ENCODE results near the gene NFKB1. TPM values are rescaled to one million over a fixed set of nuclear protein-coding genes. Genes with fewer than 3 reads are reported as not detected.

Gene NFKB1
- polyA plus RNA-seq, 2 of the 4 experiments (the other 2 are of a cell fraction), result 15.2 to 18.3 TPM

- ATAC-seq (no peak), FAIRE-seq (no peak), DNase-seq (ENCODE audit: low read depth in 1 of 2, low spot score in 1 of 2) (no peak)
- TF ChIP-seq, protein P1, sequence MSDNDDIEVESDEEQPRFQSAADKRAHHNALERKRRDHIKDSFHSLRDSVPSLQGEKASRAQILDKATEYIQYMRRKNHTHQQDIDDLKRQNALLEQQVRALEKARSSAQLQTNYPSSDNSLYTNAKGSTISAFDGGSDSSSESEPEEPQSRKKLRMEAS (IDR thresholded peaks at IDR 0.05), result no peak
- TF ChIP-seq JUNB (IDR thresholded peaks at IDR 0.05), result no peak
- TF ChIP-seq PHF8 (IDR thresholded peaks at IDR 0.05; ENCODE audit: borderline replicate concordance, low read depth), result no peak
- Histone ChIP-seq H3K27ac (no peak overlapping the region), H3K4me2 (no peak overlapping the region), H3K9me3 (no peaks in the 10 kb centered on the region), H3K4me1 (peaks cover 8% of the 10 kb centered on the region; the same call in 1 of the 3 replicates), H3K4me3 (no peak overlapping the region)
- POLR2A ChIA-PET, result no interaction called here
- CTCF ChIA-PET, result no interaction called here
- 92% methylated on average over 4 of the region's 4 CpGs for WGBS (ENCODE audit: missing lambda C conversion rate)
These were observed 50.9 kb downstream of the NFKB1 start for GRCh38 chr4:102551958-102552565.

GRCh38 chr4:102552781-102553180, 51.6 kb downstream of the NFKB1 start:
- ATAC-seq, result no peak
- WGBS (ENCODE audit: missing lambda C conversion rate), result 88% methylated on average over 1 of the region's 1 CpG
- no peak overlapping the region for H3K27ac ChIP-seq

DNA sequence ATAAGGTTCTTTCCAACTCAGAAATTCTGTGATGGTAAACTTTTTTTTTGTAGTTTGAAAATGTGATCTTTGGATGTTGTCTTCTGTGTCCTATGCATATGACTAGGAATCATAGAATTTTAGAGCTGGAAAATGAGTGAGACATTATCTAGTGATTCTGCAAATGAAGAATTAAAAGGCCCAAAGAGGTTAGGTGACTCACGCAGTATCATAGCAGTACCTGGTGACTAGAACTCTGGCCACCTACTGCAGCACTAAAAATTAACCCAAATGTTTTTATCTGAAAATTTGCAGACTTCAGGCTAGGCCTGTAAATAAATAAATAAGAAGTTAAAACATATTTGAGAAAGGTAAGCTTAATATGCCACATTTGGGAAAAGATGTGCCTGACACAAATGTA, 52.8 kb downstream of the NFKB1 start:
- Histone ChIP-seq H3K4me1 (peaks cover 8% of the 10 kb centered on the region; the same call in 1 of the 3 replicates), H3K4me2 (no peak overlapping the region), H3K4me3 (no peak overlapping the region), H3K9me3 (no peaks in the 10 kb centered on the region), H3K27ac (no peak overlapping the region)
- no peak for ATAC-seq
- TF ChIP-seq FOXS1 (CRISPR knock-in tag; IDR thresholded peaks at IDR 0.05), result no peak
- no peak for TF ChIP-seq BHLHE40 (IDR thresholded peaks at IDR 0.05; ENCODE audit: low read depth, low read length)
- no peak for TF ChIP-seq CBX8 (IDR thresholded peaks at IDR 0.05)
- TF ChIP-seq HOXB5 (CRISPR knock-in tag; IDR thresholded peaks at IDR 0.05), result no peak
- TF ChIP-seq POLR2A (IDR thresholded peaks at IDR 0.05; ENCODE audit: low read length), result no peak
- no peak for TF ChIP-seq RCOR1 (IDR thresholded peaks at IDR 0.05; ENCODE audit: low read depth, low read length)
- no peak for TF ChIP-seq RARB (CRISPR knock-in tag; IDR thresholded peaks at IDR 0.05)
- 95% methylated on average over 1 of the region's 1 CpG for WGBS (ENCODE audit: missing lambda C conversion rate)
- ChIA-PET CTCF (no interaction called here), POLR2A (no interaction called here)
- FAIRE-seq, result no peak
- DNase-seq (ENCODE audit: low read depth in 1 of 2, low spot score in 1 of 2), result no peak

More at GRCh38 chr4:102552781-102553180, 51.6 kb downstream of the NFKB1 start:
- Histone ChIP-seq H3K9me3 (no peaks in the 10 kb centered on the region), H3K4me1 (peaks cover 8% of the 10 kb centered on the region; the same call in 1 of the 3 replicates), H3K4me3 (no peak overlapping the region), H3K4me2 (no peak overlapping the region)
- POLR2A ChIA-PET, result no interaction called here
- no peak for TF ChIP-seq FOSB (CRISPR knock-in tag; IDR thresholded peaks at IDR 0.05)
- TF ChIP-seq EP300 (IDR thresholded peaks at IDR 0.05), result no peak
- TF ChIP-seq RFX5 (IDR thresholded peaks at IDR 0.05), result no peak
- no peak for TF ChIP-seq RCOR1 (IDR thresholded peaks at IDR 0.05; ENCODE audit: low read depth, low read length)
- TF ChIP-seq CBX8 (IDR thresholded peaks at IDR 0.05), result no peak
- no peak for TF ChIP-seq NR3C1 (IDR thresholded peaks at IDR 0.05)
- no peak for TF ChIP-seq KDM1A (IDR thresholded peaks at IDR 0.05; ENCODE audit: low read depth)
- TF ChIP-seq NFE2L2 (conservative IDR thresholded peaks at IDR 0.05; ENCODE audit: low read length), result no peak
- no peak for TF ChIP-seq ZFP36 (IDR thresholded peaks at IDR 0.05; ENCODE audit: borderline replicate concordance, partially characterized antibody)
- TF ChIP-seq MAZ (IDR thresholded peaks at IDR 0.05; ENCODE audit: borderline replicate concordance, low read depth, low read length), result no peak
- TF ChIP-seq FOSL2 (IDR thresholded peaks at IDR 0.05), result no peak
- no peak for TF ChIP-seq FOSL2 (CRISPR knock-in tag; IDR thresholded peaks at IDR 0.05)
- TF ChIP-seq HOXA7 (CRISPR knock-in tag; IDR thresholded peaks at IDR 0.05), result no peak
- TF ChIP-seq, protein P2, sequence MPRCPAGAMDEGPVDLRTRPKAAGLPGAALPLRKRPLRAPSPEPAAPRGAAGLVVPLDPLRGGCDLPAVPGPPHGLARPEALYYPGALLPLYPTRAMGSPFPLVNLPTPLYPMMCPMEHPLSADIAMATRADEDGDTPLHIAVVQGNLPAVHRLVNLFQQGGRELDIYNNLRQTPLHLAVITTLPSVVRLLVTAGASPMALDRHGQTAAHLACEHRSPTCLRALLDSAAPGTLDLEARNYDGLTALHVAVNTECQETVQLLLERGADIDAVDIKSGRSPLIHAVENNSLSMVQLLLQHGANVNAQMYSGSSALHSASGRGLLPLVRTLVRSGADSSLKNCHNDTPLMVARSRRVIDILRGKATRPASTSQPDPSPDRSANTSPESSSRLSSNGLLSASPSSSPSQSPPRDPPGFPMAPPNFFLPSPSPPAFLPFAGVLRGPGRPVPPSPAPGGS (IDR thresholded peaks at IDR 0.05), result no peak
- no peak for DNase-seq (ENCODE audit: low read depth in 1 of 2, low spot score in 1 of 2)
- CTCF ChIA-PET, result no interaction called here
- FAIRE-seq, result no peak

GRCh38 chr4:102554482-102554881, 53.3 kb downstream of the NFKB1 start:
- CTCF ChIA-PET, result no interaction called here
- DNase-seq (ENCODE audit: low read depth in 1 of 2, low spot score in 1 of 2) (no peak), ATAC-seq (no peak), FAIRE-seq (no peak)
- Histone ChIP-seq H3K4me2 (no peak overlapping the region), H3K9me3 (no peaks in the 10 kb centered on the region), H3K27ac (no peak overlapping the region), H3K4me3 (no peak overlapping the region), H3K4me1 (peaks cover 8% of the 10 kb centered on the region; the same call in 1 of the 3 replicates)
- POLR2A ChIA-PET, result no interaction called here
- TF ChIP-seq FOSB (CRISPR knock-in tag; IDR thresholded peaks at IDR 0.05), result no peak
- TF ChIP-seq NPAS2 (CRISPR knock-in tag; IDR thresholded peaks at IDR 0.05; ENCODE audit: borderline replicate concordance), result no peak
- no peak for TF ChIP-seq POLR2A (IDR thresholded peaks at IDR 0.05; ENCODE audit: low read length)
- TF ChIP-seq, protein P3, sequence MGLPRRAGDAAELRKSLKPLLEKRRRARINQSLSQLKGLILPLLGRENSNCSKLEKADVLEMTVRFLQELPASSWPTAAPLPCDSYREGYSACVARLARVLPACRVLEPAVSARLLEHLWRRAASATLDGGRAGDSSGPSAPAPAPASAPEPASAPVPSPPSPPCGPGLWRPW (IDR thresholded peaks at IDR 0.05), result no peak
- no peak for TF ChIP-seq POLR2AphosphoS2 (conservative IDR thresholded peaks at IDR 0.05; ENCODE audit: low read length)
- no peak for TF ChIP-seq MAZ (IDR thresholded peaks at IDR 0.05; ENCODE audit: borderline replicate concordance, low read depth, low read length)
- TF ChIP-seq FOSL2 (IDR thresholded peaks at IDR 0.05), result no peak
- TF ChIP-seq FOSL2 (CRISPR knock-in tag; IDR thresholded peaks at IDR 0.05), result no peak
- no peak for TF ChIP-seq EP300 (IDR thresholded peaks at IDR 0.05)
- TF ChIP-seq HOXA7 (CRISPR knock-in tag; IDR thresholded peaks at IDR 0.05), result no peak
- 91% methylated on average over 5 of the region's 5 CpGs for WGBS (ENCODE audit: missing lambda C conversion rate)

All from A549 (cell line).